Transverse colon (tissue), 4 donors: Measurements from ENCODE around the gene VAX1. TPM values are rescaled to one million over a fixed set of nuclear protein-coding genes. Genes with fewer than 3 reads are reported as not detected.

ENCODE experiments used
- DNase-seq: peaks from one replicate; pipeline ENCODE4 v3.0.0-alpha.2; 2019
- H3K27ac ChIP-seq, 4 donors: fragments of 200-600 bp; sonication (generic); 2 replicates each; pipeline ENCODE4 v1.5.1; 2016 to 2018; ENCODE audit warnings: inconsistent platforms in 4 of 4
- H3K27me3 ChIP-seq: fragments of 200-600 bp; sonication (generic); 2 replicates; pipeline ENCODE4 v1.5.1; 2017; ENCODE audit warnings: inconsistent platforms
- H3K36me3 ChIP-seq, 4 donors: fragments of 200-600 bp; sonication (generic); 2 replicates each; pipeline ENCODE4 v1.5.1; 2017 to 2019; ENCODE audit warnings: inconsistent platforms in 4 of 4
- H3K4me1 ChIP-seq, 4 donors: fragments of 200-600 bp; sonication (generic); 2 replicates each; pipeline ENCODE4 v1.5.1; 2017 to 2020; ENCODE audit warnings: inconsistent platforms in 4 of 4
- H3K4me3 ChIP-seq, 4 donors: fragments of 200-600 bp; sonication (generic); 1 replicate in 1 of 4; 2 replicates in 3 of 4; pipeline versions ENCODE4 v1.5.1 to v1.6.1; 2017 to 2019; ENCODE audit warnings: inconsistent platforms in 4 of 4
- H3K9me3 ChIP-seq, 2 donors: fragments of 200-600 bp; sonication (generic); 2 replicates each; pipeline ENCODE4 v1.5.1; 2017 to 2019; ENCODE audit warnings: inconsistent platforms in 2 of 2
- EP300 ChIP-seq: sonication (generic); formaldehyde crosslinking; IDR thresholded peaks from one replicate; pipeline ENCODE4 v1.6.1; 2017; ENCODE audit warnings: antibody characterized with exemption, low read depth
- POLR2A ChIP-seq: fragments of 450-650 bp; IDR thresholded peaks from one replicate; pipeline ENCODE4 v1.6.1; 2016; ENCODE audit warnings: antibody characterized with exemption, mild to moderate bottlenecking, moderate library complexity
- POLR2AphosphoS5 ChIP-seq, 3 donors: sonication (generic); formaldehyde crosslinking; IDR thresholded peaks; one replicate each; pipeline ENCODE4 v1.6.1; 2016; ENCODE audit warnings: antibody characterized with exemption in 3 of 3
- WGBS, 2 donors: methylation state at CpG; one replicate each; pipeline ENCODE4 v1.1.5; 2018; ENCODE audit warnings: low coverage in 1 of 2; 5-methylcytosine and 5-hydroxymethylcytosine counted together
- in situ Hi-C, 4 donors: fragments of 200-750 bp; cut with MboI; loops; one replicate each; pipeline versions ENCODE4 v1.15.0 to v1.15.1; 2017; ENCODE audit warnings: low sequenced_read_pairs in 3 of 4, low pct_ligation_motif_present in 1 of 4, low pct_unique_long_range_greater_than_20kb in 1 of 4
- intact Hi-C: fragments of 100-400 bp; cut with DNase I; formaldehyde crosslinking; loops from one replicate; pipeline ENCODE4 v1.15.1; 2023; ENCODE audit warnings: low total_unique reads
- total RNA-seq, 4 donors: library from RNA; depleted of rRNA; stranded (reverse); fragments of >200 nt; gene quantifications; one replicate each; pipeline ENCODE4 v1.1.0, GENCODE V29; 2016
- TF ChIP-seq, protein P1 (sequence below), 5 experiments: fragments of 200-600 bp in 3 of 5; fragments of 450-650 bp in 2 of 5; sonication (generic) in 3 of 5; IDR thresholded peaks; 1 replicate in 2 of 5; 2 replicates in 3 of 5; pipeline ENCODE4 v1.5.1; 2016 to 2017; ENCODE audit warnings: antibody characterized with exemption in 5 of 5, inconsistent platforms in 3 of 5, mild to moderate bottlenecking in 2 of 5, moderate library complexity in 1 of 5

VAX1 gene
- total RNA-seq, 4 donors from 2014 or later: not detected

DNA sequence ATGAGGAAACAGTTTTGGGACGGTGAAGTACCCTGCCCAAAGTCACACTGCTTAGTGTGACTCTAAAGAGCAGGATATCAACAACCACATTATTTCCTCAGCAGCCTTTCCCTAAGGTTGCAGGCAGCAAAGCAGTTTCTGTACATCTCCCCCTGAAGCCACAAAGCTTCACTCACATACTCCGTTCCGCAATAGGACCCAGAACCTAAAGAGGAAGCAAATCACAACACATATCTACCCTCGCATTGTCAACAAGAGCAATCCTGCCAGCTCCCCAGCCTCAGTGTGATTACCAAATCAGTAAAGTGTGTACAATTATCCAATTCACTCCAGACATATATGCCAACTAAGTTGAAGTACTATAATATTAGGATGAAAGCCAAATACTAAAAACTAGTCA, 30.8 kb downstream of the VAX1 start:
- Histone ChIP-seq H3K4me1 (no peaks in the 10 kb centered on the region), H3K27ac (no peak overlapping the region), H3K9me3 (no peaks in the 10 kb centered on the region), H3K4me3 (no peak overlapping the region), H3K27me3 (peaks cover 7% of the 10 kb centered on the region), H3K36me3 (no peaks in the 10 kb centered on the region)
- intact Hi-C loops (no loop called here), in situ Hi-C loops (no loop called here)
- TF ChIP-seq POLR2A: no peak
- no peak for TF ChIP-seq POLR2AphosphoS5 (IDR thresholded peaks at IDR 0.05)
- TF ChIP-seq EP300: no peak
- TF ChIP-seq, protein P1, sequence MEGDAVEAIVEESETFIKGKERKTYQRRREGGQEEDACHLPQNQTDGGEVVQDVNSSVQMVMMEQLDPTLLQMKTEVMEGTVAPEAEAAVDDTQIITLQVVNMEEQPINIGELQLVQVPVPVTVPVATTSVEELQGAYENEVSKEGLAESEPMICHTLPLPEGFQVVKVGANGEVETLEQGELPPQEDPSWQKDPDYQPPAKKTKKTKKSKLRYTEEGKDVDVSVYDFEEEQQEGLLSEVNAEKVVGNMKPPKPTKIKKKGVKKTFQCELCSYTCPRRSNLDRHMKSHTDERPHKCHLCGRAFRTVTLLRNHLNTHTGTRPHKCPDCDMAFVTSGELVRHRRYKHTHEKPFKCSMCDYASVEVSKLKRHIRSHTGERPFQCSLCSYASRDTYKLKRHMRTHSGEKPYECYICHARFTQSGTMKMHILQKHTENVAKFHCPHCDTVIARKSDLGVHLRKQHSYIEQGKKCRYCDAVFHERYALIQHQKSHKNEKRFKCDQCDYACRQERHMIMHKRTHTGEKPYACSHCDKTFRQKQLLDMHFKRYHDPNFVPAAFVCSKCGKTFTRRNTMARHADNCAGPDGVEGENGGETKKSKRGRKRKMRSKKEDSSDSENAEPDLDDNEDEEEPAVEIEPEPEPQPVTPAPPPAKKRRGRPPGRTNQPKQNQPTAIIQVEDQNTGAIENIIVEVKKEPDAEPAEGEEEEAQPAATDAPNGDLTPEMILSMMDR (IDR thresholded peaks at IDR 0.05): no peak
- DNase-seq: no peak
- WGBS, 2 donors: 17 to 52% methylated on average over 3 to 4 of the region's 4 CpGs

DNA sequence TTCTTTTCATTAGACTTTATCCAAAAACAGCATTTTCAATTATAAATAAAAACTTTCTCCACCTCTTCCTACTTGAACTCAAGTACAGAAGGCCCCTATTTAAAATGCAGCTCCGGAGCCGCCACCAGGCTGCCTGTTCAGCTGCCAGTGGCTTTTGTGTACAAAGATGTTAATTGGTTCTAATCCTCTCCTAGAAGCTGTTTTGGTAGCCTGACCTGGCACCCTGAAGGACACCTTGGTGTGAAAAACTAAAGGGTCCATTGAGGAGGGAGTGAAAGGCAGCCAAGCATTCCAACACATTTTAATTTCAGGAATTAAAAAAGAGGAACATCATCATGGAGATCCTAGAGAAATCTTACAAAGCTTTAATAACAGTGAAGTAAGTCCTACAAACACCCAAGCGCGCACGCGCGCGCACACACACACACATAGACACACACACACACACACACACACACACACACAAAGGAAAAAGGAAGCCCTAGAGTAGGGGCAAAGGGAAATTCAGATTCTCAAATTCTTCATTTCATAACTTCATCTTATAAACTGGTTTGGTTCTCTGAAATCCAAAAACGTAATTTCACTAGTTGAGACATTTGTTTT, 41.4 kb downstream of the VAX1 start:
- DNase-seq: no peak
- intact Hi-C loops (no loop called here), in situ Hi-C loops (no loop called here)
- Histone ChIP-seq H3K27me3 (peaks cover 1% of the 10 kb centered on the region), H3K27ac (no peak overlapping the region), H3K36me3 (no peaks in the 10 kb centered on the region), H3K9me3 (no peaks in the 10 kb centered on the region), H3K4me3 (no peak overlapping the region), H3K4me1 (no peaks in the 10 kb centered on the region)
- no peak for TF ChIP-seq EP300
- no peak for TF ChIP-seq POLR2AphosphoS5 (IDR thresholded peaks at IDR 0.05)
- no peak for TF ChIP-seq POLR2A
- TF ChIP-seq, protein P1 (IDR thresholded peaks at IDR 0.05): no peak
- WGBS, 2 donors: 84 to 85% methylated on average over 9 of the region's 9 CpGs

GRCh38 chr10:117094856-117095255, 43.2 kb downstream of the VAX1 start:
- 80 to 100% methylated on average over 2 to 9 of the region's 9 CpGs for WGBS, 2 donors
- intact Hi-C loops: no loop called here
- Histone ChIP-seq H3K36me3 (no peaks in the 10 kb centered on the region), H3K9me3 (no peaks in the 10 kb centered on the region), H3K27me3 (peaks cover 8% of the 10 kb centered on the region), H3K4me1 (no peaks in the 10 kb centered on the region), H3K27ac (no peak overlapping the region), H3K4me3 (no peak overlapping the region)
- in situ Hi-C loops: no loop called here
- no peak for TF ChIP-seq POLR2AphosphoS5 (IDR thresholded peaks at IDR 0.05)
- no peak for TF ChIP-seq POLR2A
- TF ChIP-seq, protein P1 (IDR thresholded peaks at IDR 0.05): no peak
- no peak for TF ChIP-seq EP300
- DNase-seq: no peak

GRCh38 chr10:117092386-117092785, 45.7 kb downstream of the VAX1 start:
- Histone ChIP-seq H3K27me3 (peaks cover 14% of the 10 kb centered on the region), H3K27ac (no peak overlapping the region), H3K36me3 (no peaks in the 10 kb centered on the region), H3K4me1 (no peaks in the 10 kb centered on the region), H3K9me3 (no peaks in the 10 kb centered on the region), H3K4me3 (no peak overlapping the region)
- intact Hi-C loops: no loop called here
- no peak for DNase-seq
- 72 to 79% methylated on average over 6 of the region's 6 CpGs for WGBS, 2 donors
- in situ Hi-C loops: no loop called here
- TF ChIP-seq EP300: no peak
- TF ChIP-seq, protein P1 (IDR thresholded peaks at IDR 0.05): no peak
- no peak for TF ChIP-seq POLR2AphosphoS5 (IDR thresholded peaks at IDR 0.05)
- no peak for TF ChIP-seq POLR2A
